ENCODE measurements around the gene BRAF.

- TF ChIP-seq CTCF (IDR thresholded peaks at IDR 0.05) (no peak), POLR2AphosphoS5 (IDR thresholded peaks at IDR 0.05) (no peak), EP300 (IDR thresholded peaks at IDR 0.05) (no peak), POLR2A (IDR thresholded peaks at IDR 0.05; ENCODE audit: low read depth) (no peak)
Measured at GRCh38 chr7:140704205-140704604, 220.5 kb downstream of the BRAF start.
